Measurements from ENCODE around the gene CERK. TPM values are rescaled to one million over a fixed set of nuclear protein-coding genes. Genes with fewer than 3 reads are reported as not detected.

CERK gene
- polyA plus RNA-seq, 1 of the 3 experiments (the other 2 are of a cell fraction), result 32.6 TPM

DNA sequence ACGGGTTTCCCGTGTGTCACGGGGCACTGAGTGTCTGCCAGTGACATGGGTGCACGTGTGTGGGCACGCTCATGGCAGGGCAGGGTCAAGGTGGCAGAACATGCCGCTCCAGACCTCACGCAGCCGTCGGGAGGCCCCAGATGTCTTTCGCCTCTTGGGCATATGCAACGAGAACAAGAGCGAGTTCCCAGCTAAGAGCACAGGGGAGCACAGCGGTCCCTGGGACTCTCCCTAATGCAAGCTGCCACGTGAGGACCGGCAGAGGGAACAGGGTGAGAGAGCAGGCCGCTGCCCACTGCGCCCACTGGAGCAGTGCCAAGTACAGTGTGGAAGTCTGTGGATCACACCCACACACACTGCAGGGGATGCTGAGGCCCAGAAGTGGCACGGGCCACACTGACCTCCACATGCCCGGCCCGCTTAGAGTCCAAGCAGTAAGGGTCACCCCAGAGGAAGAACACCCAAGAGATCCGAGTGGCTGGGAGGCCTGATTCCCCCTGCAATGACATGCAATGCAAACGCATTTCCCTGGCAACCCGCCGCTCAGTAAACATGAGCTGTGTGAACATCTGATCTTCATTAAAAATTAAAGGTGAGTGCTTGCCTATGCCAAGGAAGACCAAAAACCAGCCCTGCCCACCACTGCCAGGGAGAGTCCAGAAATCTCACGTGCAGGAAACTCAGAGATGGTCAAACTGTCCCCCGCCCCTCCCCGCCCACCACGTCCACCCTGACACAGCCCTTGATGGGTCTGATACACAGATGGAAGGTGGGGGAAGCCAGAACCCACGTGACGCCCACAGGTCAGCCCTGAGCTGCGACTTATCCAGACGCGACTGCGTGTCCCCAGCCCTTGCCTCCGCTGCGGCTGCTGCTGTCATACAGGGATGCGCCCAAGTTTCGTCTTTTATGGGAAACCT is 11.7 kb downstream of the CERK start:
- Histone ChIP-seq H3K27ac (ENCODE audit: low read depth in 2 of 2, low read length in 1 of 2) (peak overlapping the region in 1 of 2 experiments; percentile 59; a peak in 2 of 4 replicates), H3K79me2 (ENCODE audit: insufficient read depth) (peaks cover 95% of the 10 kb centered on the region), H3K9me3 (no peaks in the 10 kb centered on the region), H4K20me1 (ENCODE audit: insufficient read depth) (peaks cover 90% of the 10 kb centered on the region), H3K4me2 (no peak overlapping the region), H3K4me1 (ENCODE audit: control insufficient read depth in 1 of 2, insufficient read depth in 2 of 2, low read depth in 1 of 2, low read length in 1 of 2) (peaks cover 0 to 51% of the 10 kb centered on the region in 2 experiments; a peak in 1 of 4 replicates), H3K9me2 (no peaks in the 10 kb centered on the region), H3F3A (replicated peaks; ENCODE audit: insufficient read depth) (no peaks in the 10 kb centered on the region), H3K27me3 (ENCODE audit: insufficient read depth) (no peaks in the 10 kb centered on the region), H3K9ac (no peak overlapping the region), H3K36me3 (replicated peaks in 1 of 2; ENCODE audit: control insufficient read depth in 1 of 2, insufficient read depth in 2 of 2, low read length in 1 of 2) (no peaks in the 10 kb centered on the region), H3K4me3 (ENCODE audit: low read depth in 2 of 2, low read length in 1 of 2) (no peak overlapping the region), H2AFZ (ENCODE audit: low read depth) (no peak overlapping the region)
- ChIA-PET CTCF (interaction anchor here (1.2 to 2.2 kb wide), 4 partner anchors 33 to 163 kb away, joined by 4 to 12 read pairs (median 5); no protein-coding TSS in a partner anchor), POLR2A (interaction anchor here (0.7 kb wide), 1 partner anchor 163 kb away, joined by 3 read pairs; no protein-coding TSS in a partner anchor)
- DNase-seq, result peak; percentile 76
- peak in 1 of 2 experiments; percentile 31; a peak in 1 of 4 replicates for TF ChIP-seq EP300 (IDR thresholded peaks at IDR 0.05; ENCODE audit: borderline replicate concordance in 1 of 2, low read depth in 1 of 2, low read length in 1 of 2)
- TF ChIP-seq FOXJ3 (CRISPR knock-in tag; IDR thresholded peaks at IDR 0.05), result peak; percentile 41; the same call in 1 of the 2 replicates
- no peak for TF ChIP-seq FOXM1 (IDR thresholded peaks at IDR 0.05; ENCODE audit: low read depth)
- WGBS (ENCODE audit: low lambda C conversion rate), result 85% methylated on average over 29 of the region's 38 CpGs

DNA sequence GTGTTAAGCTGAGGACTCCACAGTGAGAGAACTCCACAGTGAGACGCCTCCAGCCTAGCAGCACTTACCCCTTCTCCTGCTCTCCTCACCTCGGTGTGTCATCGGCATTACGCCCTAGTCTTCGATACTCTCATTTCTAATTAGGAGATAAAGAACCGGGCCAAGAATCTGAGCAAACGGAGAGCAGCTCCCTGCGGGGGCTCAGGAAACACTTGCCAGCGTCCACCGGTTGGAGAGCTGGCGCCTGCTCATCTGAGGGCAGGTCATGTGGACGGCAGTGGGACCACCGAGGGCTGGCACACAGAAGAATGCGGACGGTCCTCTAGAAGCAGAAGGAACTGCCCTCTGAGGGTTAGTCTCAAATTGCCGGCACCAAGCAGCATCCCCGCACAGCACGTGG is 13.0 kb downstream of the CERK start:
- Histone ChIP-seq H3F3A (replicated peaks; ENCODE audit: insufficient read depth) (no peaks in the 10 kb centered on the region), H3K9ac (no peak overlapping the region), H4K20me1 (ENCODE audit: insufficient read depth) (peaks cover 77% of the 10 kb centered on the region), H3K27me3 (ENCODE audit: insufficient read depth) (no peaks in the 10 kb centered on the region), H2AFZ (ENCODE audit: low read depth) (no peak overlapping the region), H3K9me2 (no peaks in the 10 kb centered on the region), H3K9me3 (no peaks in the 10 kb centered on the region), H3K79me2 (ENCODE audit: insufficient read depth) (peaks cover 82% of the 10 kb centered on the region), H3K36me3 (replicated peaks in 1 of 2; ENCODE audit: control insufficient read depth in 1 of 2, insufficient read depth in 2 of 2, low read length in 1 of 2) (peaks cover under 1 to 6% of the 10 kb centered on the region in 2 experiments), H3K27ac (ENCODE audit: low read depth in 2 of 2, low read length in 1 of 2) (no peak overlapping the region), H3K4me1 (ENCODE audit: control insufficient read depth in 1 of 2, insufficient read depth in 2 of 2, low read depth in 1 of 2, low read length in 1 of 2) (peaks cover 0 to 42% of the 10 kb centered on the region in 2 experiments; a peak in 1 of 4 replicates), H3K4me2 (no peak overlapping the region), H3K4me3 (ENCODE audit: low read depth in 2 of 2, low read length in 1 of 2) (no peak overlapping the region)
- no peak for DNase-seq
- POLR2A ChIA-PET, result no interaction called here
- no peak for TF ChIP-seq FOXM1 (IDR thresholded peaks at IDR 0.05; ENCODE audit: low read depth)
- TF ChIP-seq RXRA (IDR thresholded peaks at IDR 0.05; ENCODE audit: borderline replicate concordance, low read depth), result no peak
- TF ChIP-seq, protein P1, sequence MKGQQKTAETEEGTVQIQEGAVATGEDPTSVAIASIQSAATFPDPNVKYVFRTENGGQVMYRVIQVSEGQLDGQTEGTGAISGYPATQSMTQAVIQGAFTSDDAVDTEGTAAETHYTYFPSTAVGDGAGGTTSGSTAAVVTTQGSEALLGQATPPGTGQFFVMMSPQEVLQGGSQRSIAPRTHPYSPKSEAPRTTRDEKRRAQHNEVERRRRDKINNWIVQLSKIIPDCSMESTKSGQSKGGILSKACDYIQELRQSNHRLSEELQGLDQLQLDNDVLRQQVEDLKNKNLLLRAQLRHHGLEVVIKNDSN (IDR thresholded peaks at IDR 0.05; ENCODE audit: borderline replicate concordance, low read depth), result no peak
- TF ChIP-seq FOXJ3 (CRISPR knock-in tag; IDR thresholded peaks at IDR 0.05), result no peak
- TF ChIP-seq SMC3 (IDR thresholded peaks at IDR 0.05; ENCODE audit: low read depth, low read length), result no peak
- TF ChIP-seq MEF2A (IDR thresholded peaks at IDR 0.05; ENCODE audit: borderline replicate concordance, low read depth), result no peak
- TF ChIP-seq FOSL2 (IDR thresholded peaks at IDR 0.05; ENCODE audit: borderline replicate concordance, low read depth), result no peak
- TF ChIP-seq GABPA (IDR thresholded peaks at IDR 0.05; ENCODE audit: low read depth), result no peak
- TF ChIP-seq, protein P2, sequence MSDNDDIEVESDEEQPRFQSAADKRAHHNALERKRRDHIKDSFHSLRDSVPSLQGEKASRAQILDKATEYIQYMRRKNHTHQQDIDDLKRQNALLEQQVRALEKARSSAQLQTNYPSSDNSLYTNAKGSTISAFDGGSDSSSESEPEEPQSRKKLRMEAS (IDR thresholded peaks at IDR 0.05; ENCODE audit: low read depth), result no peak
- no peak for TF ChIP-seq POLR2AphosphoS5 (IDR thresholded peaks at IDR 0.05; ENCODE audit: low read depth, low read length)
- no peak for TF ChIP-seq EP300 (IDR thresholded peaks at IDR 0.05; ENCODE audit: borderline replicate concordance in 1 of 2, low read depth in 1 of 2, low read length in 1 of 2)
- TF ChIP-seq TAF1 (IDR thresholded peaks at IDR 0.05; ENCODE audit: borderline replicate concordance, low read depth, low read length), result no peak
- TF ChIP-seq, protein P3, sequence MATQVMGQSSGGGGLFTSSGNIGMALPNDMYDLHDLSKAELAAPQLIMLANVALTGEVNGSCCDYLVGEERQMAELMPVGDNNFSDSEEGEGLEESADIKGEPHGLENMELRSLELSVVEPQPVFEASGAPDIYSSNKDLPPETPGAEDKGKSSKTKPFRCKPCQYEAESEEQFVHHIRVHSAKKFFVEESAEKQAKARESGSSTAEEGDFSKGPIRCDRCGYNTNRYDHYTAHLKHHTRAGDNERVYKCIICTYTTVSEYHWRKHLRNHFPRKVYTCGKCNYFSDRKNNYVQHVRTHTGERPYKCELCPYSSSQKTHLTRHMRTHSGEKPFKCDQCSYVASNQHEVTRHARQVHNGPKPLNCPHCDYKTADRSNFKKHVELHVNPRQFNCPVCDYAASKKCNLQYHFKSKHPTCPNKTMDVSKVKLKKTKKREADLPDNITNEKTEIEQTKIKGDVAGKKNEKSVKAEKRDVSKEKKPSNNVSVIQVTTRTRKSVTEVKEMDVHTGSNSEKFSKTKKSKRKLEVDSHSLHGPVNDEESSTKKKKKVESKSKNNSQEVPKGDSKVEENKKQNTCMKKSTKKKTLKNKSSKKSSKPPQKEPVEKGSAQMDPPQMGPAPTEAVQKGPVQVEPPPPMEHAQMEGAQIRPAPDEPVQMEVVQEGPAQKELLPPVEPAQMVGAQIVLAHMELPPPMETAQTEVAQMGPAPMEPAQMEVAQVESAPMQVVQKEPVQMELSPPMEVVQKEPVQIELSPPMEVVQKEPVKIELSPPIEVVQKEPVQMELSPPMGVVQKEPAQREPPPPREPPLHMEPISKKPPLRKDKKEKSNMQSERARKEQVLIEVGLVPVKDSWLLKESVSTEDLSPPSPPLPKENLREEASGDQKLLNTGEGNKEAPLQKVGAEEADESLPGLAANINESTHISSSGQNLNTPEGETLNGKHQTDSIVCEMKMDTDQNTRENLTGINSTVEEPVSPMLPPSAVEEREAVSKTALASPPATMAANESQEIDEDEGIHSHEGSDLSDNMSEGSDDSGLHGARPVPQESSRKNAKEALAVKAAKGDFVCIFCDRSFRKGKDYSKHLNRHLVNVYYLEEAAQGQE (IDR thresholded peaks at IDR 0.05; ENCODE audit: low read depth, low read length), result no peak
- no peak for TF ChIP-seq SIN3A (IDR thresholded peaks at IDR 0.05; ENCODE audit: borderline replicate concordance, low read depth, low read length)
- CTCF ChIA-PET, result interaction anchor here (1.1 to 2.2 kb wide), 2 partner anchors 11 to 161 kb away, joined by 5 to 12 read pairs; no protein-coding TSS in a partner anchor
- 90% methylated on average over 15 of the region's 18 CpGs for WGBS (ENCODE audit: low lambda C conversion rate)
